Activated CD8-positive, alpha-beta memory T cell treated with anti-CD3 and anti-CD28 coated beads, Interleukin-2, amount 50 U/mL, for 1 hour (primary cell): ENCODE results near the gene CEMIP2.
"Not testable (repeated sequence)": the region's sequence is repeated elsewhere in the genome, so short reads cannot be mapped to it uniquely, and the experiment has no call there.

ENCODE experiments used
- DNase-seq: peaks from one replicate; pipeline ENCODE4 v3.0.0-alpha.2; 2020; ENCODE audit errors: extremely low read depth

The CEMIP2 gene

DNA sequence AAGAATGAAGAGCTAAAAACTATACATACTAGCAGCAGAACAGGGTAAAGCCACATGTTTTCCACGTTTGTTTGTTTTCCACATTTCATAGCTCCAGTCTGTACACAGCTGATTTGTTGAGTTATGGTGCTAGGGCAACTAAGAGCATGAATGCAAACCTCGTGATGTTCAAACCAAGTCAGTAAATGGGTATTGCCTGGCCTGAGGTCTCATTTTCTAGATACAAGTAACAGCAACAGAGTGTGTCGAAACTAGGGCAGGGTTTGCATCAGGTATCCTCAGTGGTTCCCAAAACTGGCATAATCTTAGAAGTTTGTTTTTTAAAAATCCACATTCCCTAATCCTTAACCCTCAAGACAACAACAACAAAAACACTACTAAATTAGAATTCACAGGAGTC lies 89.3 kb downstream of the CEMIP2 start:
- no peak for DNase-seq

DNA sequence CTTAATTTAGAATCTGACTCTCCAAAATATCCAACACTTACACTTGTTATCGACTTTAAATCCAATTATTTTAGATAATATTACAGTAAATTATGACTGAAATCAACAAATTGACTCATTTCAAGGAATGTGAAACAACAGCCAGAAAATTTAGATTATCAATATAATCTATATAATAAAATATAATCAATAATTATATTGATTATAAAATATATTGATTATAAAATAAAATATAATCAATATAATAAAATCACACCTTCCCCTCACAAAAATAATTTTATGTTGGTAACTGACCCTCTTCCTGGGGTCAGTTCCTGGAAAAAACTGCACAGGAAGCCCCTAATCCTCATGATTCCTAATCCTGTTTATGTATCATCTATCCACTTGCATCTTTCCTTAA lies 91.1 kb downstream of the CEMIP2 start:
- DNase-seq = no peak

DNA sequence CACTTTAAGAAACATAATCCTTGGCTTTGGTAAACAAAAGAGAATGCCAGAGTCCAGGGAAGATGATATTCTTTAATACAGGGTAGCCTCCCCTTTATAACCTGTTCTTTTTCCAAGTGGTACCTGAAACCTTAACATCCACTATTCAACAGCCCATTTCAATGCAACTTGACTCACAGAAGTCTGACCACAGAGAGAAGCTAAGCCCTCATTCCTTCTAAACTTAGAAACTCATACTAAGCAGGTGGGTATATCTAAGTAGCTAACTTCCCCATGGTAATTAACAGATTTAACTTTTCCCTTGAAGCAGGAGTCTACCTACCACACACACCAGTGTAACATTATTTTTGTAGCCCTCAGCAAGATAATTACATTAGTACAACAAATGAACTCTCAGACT lies 91.9 kb downstream of the CEMIP2 start:
- DNase-seq = no peak

DNA sequence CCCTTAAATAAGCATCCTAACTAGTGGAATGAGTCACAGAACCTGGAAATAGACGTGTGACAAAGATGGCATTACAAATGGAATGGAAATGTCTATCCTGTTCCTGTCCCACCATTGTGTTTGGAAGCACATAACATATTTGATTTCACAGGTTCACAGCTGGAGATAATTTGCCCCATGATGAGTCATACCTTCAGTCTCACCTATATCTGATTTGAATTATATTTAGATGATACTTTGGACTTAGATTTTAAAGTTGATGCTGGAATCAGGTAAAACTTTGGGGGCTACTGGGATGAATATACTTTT lies 92.5 kb downstream of the CEMIP2 start:
- no peak for DNase-seq

DNA sequence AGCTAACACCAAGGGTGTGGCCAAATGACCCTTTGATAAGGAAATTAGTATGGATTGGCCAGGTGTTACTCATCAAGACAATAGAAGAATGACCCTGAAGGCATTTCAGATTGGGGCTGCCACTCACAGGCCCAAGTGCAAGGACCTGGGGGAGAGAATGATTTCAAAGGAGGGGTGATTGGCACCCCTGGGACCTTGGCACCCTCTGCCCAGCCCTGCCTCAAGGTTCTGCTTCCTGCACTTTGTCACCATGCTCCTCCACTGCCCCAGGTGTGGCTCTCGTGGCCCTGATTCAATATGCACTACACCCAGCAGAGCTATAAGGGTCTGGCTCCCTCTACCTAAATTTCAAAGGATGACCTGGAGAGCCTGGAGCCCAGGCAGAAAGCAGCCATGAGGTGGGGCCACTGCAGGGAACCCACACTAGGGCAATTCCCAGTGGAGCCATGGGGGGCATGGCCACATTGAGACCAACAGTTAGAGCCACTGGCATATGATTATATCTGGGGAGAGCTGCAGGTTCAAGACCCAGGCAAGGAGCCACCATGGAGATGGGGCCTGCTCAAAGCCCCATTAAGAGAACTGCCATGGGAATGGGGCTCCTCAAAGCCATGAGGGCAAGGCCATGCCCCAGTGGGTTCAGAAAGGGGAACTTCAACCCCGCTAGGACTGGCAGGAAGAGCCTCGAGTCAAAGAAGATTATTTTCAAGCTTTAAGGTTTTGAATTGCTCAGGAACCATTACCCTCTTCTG lies 93.0 kb downstream of the CEMIP2 start:
- DNase-seq = no peak

DNA sequence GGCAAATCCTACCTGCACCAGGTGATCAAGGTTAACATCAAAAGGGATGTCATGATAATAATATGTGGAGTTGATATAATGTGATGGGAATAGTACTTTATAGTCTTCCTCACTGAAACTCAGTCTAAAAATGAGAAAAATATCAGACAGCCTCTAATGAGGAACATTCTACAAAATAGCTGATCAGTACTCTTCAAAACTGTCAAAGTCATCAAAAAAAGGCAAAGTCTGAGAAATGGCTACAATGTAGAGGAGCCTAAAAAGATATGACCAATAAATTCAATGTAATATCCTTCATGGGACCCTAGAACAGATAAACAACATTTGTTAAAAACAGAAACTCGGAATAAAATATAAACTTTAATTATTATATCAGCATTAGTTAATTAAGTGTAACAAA lies 95.7 kb downstream of the CEMIP2 start:
- no peak for DNase-seq

DNA sequence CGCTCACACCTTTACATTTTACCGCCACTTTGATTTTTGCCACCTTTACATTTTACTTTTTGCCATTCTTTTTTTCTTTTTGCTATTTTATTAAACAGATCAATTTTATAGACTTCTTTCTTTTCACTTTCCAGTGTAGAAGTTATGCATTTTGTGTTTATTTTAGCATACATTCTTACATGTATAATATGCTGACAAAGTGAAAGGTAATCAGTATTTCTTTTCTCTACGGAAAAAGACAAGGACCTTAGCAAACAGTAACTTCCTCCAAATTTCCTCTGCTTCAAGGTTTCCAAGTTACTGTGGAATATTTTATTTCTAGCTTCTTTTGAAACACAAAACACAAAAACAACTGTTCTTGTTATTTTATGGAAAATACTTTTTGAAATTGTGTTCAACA lies 97.0 kb downstream of the CEMIP2 start:
- no peak for DNase-seq

DNA sequence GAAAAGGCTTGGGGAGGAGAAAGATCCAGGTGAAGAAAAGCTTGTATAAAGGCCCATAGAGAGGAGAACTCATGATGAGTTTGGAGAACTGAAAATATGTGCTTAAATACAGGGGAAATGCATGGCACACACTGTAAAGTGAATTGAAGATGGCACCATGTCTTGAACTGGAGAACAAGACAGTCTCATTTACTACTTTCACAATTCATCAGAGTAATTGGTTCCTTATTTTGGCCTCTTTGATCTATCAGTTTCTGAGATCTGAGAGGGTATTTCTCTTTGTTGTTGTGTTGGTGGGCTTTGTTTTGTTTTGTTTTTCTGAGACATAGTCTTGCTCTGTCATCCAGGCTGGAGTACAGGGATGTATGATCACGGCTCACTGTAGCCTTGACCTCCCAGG lies 98.2 kb downstream of the CEMIP2 start:
- no peak for DNase-seq

DNA sequence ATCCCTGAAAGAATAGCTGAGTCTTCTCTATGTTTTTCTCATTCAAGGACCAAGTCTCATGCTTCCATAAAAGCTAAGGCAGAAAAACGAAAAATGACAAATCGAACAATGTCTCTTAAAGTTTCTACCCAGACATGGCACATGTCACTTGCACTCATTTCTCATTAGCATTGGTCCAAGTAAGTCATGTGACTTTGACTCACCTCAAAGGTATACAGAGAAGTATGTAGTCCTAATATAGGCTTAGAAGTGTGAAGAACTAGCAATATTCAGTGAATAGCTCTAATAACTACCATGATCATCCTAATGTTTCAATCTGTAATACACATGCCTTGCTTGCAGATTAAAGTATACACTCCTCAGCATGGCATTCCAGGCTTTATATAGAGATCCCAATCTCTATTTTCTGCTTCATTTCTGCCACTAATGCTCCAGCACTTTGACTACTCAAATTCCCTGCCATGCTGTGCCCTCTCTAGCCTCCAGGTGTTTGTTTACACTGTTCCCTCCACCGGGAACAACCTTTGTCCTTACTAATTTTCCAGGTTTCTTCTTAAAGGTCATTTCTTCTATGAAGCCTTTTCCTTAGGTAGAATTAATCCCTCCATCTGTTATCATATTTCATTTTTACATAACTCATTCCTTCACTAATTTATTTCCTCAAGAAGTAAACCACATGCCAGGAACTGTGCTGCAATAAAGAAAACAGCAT lies 98.9 kb downstream of the CEMIP2 start:
- no peak for DNase-seq

DNA sequence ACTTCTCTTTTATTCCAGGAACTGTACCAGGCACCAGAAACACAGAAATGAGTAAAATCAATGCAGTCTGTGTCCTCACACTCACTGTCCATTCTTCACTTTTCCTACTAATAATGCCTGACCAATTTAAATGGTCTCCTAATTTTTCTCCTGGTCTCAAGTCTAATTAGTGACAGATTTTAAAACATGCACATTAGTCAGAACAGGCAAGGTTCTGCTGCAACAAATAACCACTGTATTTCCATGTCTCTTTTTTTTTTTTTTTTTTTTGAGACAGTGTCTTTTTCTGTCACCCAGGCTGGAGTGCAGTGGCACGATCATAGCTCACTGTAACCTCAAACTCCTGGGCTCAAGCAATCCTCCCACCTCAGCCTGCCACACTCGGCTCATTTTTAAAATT lies 99.6 kb downstream of the CEMIP2 start:
- no peak for DNase-seq

DNA sequence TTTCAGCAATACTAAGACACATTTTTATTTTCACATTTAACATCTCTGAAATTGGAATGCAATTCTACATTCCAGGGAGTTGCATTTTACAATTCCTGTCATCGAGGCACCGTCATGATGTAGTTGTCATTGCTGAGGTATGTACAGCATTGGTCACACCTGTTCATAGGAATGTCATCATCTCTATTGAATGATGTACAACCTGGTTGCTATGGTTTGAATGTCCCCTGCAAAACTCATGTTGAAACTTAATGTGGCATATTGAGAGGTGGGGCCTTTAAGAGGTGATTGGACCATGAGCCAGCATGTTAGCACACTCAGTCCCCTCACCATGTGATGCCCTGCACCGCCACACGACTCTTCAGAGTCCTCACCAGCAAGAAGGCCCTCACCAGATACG lies 103.1 kb downstream of the CEMIP2 start:
- no peak for DNase-seq

DNA sequence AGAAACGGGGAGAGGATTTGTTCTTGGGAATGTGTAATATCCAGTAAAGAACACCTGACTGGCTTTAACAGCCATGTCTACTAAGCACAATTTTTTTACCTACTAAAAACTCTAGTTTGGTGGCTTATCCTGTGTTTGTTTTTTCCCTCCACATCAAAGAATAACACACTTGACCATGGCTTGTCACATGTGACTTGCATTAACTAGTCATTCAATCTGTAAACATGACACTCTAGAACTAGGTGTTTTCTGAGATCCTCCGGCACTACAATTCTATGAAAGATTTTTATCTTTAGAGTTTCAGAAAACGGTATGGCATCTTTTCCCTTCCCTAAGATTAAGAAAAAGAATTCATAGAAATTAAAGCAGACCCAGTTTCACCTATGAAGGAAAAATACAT lies 103.7 kb downstream of the CEMIP2 start:
- DNase-seq = no peak

DNA sequence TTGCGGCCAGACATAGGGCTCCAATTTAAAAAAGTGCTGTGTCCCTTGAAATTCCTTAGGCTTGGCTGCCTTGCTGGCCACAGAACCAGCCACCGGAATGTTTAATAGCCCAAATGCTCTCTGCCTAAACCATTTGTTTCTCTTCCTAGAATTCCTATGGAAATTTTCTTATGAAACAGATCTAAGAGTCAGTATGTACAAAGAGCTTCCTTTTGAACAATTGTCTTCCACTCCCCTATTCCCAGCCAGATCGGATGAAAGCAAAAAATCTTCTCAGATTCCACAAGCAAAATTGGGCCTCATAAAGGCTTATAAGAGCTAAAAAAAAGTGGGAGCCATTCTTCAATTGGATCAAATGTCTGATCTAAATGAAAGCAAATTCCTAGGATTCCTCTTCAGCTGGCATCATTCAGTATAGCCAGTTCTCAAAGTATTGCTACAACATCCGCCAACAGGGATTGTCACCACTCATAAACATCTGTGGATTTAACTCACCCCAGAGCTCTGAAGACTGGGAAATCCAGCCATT lies 104.3 kb downstream of the CEMIP2 start:
- no peak for DNase-seq

DNA sequence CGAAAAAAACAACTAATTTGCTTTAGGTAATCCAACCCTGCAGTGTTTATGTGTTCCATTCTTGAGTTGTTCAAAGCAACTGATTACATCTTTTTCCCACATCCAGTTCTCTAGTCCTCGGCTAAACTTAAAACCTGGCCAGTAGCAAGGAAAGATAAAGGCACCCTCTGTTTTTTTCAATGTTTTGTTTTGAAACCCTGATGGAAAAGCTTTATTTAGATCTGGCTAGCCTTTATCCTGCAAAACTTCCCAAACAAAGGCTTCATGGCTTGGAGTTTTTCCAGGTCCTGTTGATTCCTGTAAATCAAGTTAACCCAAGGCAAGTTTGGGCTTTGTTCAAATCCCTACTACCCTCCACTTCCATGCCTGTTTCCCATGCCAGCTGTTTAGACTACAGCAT lies 105.1 kb downstream of the CEMIP2 start:
- no peak for DNase-seq

DNA sequence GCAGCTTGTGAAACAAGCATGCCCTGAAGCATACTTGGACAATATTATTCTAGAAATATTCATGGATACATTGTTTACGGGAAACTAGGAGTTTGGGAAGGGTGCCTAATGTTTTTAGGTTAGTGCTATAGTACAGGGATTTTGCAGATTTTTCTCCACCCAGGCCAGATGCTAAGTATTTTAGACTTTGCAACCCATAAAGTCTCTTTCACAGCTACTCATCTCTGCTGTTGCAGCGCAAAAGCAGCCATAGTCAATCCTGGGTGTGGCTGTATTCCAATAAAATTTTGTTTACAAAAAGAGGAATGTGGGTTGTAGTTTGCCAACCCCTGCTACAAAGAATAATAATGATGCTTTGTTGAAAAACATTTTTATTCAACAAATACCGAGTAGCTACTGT lies 106.2 kb downstream of the CEMIP2 start:
- DNase-seq = no peak

DNA sequence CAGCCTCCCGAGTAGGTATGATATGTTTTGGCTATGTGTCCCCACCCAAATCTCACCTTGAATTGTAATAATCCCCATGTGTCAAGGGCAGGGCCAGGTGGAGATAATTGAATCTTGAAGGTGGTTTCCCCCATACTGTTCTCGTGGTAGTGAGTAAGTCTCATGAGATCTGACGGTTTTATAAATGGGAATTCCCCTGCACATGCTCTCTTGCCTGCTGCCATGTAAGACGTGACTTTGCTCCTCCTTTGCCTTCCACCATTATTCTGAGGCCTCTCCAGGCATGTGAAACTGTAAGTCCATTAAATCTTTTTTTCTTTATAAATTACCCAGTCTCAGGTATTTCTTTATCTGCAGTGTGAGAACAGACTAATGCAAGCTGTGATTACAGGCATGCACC lies 111.0 kb downstream of the CEMIP2 start:
- not testable (repeated sequence) for DNase-seq

DNA sequence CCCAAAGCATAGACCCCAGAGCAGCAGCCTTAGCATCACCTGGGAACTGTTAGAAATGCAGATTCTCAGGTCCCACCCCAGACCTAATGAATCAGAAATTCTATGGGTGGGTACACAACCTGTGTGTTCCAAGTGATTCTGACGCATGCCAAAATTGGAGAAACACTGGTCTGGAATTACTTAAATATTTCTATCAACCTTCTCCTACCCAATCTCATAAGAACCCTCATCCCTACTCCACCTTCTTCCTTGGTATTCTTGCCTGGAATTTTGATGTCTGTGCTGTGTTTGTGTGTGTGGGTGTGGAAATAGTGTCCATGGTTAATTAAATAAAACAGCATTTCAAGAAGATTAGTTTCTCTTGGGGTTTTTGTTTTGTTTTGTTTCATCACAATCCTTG lies 111.8 kb downstream of the CEMIP2 start:
- DNase-seq = no peak

DNA sequence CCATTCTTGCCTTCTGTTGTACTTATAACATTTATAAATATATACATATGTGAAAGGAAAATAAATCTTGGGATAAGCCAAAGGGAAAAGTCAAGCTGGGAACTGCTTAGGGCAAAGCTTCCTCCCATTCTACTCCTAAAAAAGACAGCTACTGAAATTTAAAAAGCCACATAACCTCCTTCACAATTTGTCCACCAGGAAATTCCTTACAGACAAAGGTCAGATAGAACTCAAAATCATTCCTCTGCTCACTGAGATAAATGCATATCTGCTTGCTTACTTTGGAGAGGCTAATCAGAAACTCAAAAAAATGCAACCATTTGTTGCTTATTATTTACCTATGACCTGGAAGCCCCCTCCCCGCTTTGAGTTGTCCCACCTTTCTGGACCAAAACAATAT lies 112.5 kb downstream of the CEMIP2 start:
- no peak for DNase-seq

DNA sequence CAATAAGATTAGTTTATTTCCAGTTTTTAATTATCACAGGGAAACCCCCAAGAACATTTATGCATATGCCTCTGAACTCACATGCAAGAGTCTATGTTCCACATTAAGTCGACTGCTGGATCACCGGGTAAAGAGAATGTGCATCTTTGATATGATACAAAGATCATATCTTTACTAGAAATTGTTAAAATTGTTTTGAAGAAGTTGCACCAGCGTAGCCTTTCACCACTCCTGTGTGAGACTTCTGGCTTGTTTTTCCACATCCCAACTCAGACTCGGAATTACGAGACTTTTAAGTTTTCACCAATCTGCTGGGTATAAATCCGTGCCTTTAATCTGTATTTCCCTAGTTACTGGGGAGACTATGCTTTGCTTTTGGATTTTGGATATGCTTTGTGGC lies 113.2 kb downstream of the CEMIP2 start:
- no peak for DNase-seq

DNA sequence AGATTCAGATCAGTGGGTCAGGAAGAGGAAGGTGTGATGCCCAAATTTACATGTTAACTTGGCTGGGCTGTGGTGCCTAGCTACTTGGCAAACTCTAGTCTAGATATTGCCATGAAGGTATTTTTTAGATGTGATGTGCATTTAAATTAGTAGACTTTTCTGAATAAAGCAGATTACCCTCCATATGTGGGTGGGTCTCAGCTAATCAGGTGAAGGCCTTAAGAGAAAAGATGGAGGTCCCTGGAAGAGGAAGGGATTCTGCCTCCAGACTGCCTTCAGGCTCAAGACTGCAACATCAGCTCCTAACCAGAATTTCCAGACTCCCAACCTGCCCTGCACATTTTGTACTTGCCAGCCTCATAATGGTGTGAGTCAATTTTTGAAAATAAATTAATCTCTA lies 115.8 kb downstream of the CEMIP2 start:
- no peak for DNase-seq

DNA sequence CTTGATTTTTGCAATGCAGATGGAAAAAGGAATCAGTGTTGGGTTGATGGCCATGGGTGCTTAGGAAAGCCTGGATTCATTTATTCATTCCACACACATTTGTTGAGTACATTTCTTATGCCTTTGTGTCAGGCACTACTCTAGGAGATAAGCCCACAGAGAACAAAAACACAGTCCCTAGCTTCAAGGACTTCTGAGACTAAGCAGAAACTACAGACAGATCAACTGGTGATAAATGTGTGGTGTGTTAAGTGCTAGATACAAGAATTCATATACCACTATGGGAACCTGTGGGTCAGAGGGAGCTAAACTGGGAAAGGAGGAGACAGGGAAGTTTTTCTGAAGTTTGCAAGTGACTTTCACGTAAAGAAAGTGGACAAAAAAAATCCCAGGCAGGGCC lies 119.9 kb downstream of the CEMIP2 start:
- DNase-seq = no peak

DNA sequence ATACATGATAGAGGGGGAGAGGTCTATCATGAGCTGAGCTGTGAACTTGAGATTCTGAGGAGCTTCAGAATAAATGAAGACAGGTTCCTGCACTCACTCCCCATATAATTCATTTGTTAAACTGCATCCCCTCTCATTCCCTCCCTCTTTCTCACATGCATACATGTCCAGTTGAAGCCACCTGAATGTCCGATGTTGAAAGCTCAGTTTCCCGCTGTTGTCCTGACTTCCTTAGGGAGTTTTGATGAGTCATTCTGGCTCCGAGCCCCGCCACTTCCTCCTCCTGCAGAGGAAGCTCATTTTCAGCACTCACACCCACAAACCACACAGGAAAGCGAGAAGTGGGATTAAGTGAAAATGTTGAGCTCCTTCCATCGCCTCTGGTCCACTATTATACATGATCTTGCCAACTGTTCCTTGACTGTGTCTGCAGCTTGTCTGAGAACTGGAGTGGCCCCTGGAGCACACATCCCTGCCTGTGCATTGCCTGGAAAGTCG lies 121.2 kb downstream of the CEMIP2 start:
- no peak for DNase-seq

DNA sequence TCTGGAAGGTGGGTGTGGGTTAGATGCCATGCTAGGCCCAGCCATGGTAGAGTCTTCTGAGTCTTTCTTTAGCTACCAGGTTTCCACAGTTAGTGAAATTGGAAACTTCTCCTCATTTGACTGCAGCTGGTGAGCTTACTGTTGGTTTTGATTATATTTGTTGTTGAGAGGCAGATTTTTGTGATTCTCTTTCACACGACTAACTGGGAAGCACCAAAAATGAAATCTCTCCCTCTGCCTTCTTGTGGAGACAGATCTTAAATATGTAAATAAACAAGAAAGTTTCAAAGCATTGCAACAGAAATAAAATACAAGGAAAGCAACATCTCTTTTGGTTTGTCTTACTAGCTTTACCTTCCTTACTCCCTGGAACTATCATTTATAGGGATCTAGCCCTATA lies 122.2 kb downstream of the CEMIP2 start:
- DNase-seq = no peak
